Vagina (tissue), 2 donors: ENCODE data around the gene TRA2A. TPM values are rescaled to one million over a fixed set of nuclear protein-coding genes. Genes with fewer than 3 reads are reported as not detected.

ENCODE experiments used
- DNase-seq, 2 donors: peaks; one replicate each; pipeline ENCODE4 v3.0.0-alpha.2; 2017; ENCODE audit errors: extremely low spot score in 2 of 2
- H3K27ac ChIP-seq: fragments of 200-600 bp; sonication (generic); one replicate; pipeline ENCODE4 v1.5.1; 2019
- H3K27me3 ChIP-seq: fragments of 200-600 bp; sonication (generic); one replicate; pipeline ENCODE4 v1.5.1; 2019
- H3K36me3 ChIP-seq, 2 donors: fragments of 200-600 bp; sonication (generic); one replicate each; pipeline ENCODE4 v1.5.1; 2017 to 2019
- H3K4me1 ChIP-seq: fragments of 200-600 bp; sonication (generic); one replicate; pipeline ENCODE4 v1.5.1; 2019
- H3K4me3 ChIP-seq, 2 donors: fragments of 200-600 bp; sonication (generic); 1 replicate in 1 of 2; 2 replicates in 1 of 2; pipeline ENCODE4 v1.5.1; 2016 to 2019
- H3K9me3 ChIP-seq: fragments of 200-600 bp; sonication (generic); one replicate; pipeline ENCODE4 v1.5.1; 2019
- CTCF ChIP-seq, 3 experiments: fragments of 450-650 bp in 2 of 3; fragments of 200-600 bp in 1 of 3; sonication (generic) in 1 of 3; IDR thresholded peaks; one replicate each; pipeline ENCODE4 v1.5.1; 2017 to 2019; ENCODE audit warnings: antibody characterized with exemption in 3 of 3, mild to moderate bottlenecking in 2 of 3, moderate library complexity in 2 of 3
- POLR2A ChIP-seq, 2 donors: fragments of 450-650 bp; IDR thresholded peaks; one replicate each; pipeline ENCODE4 v1.6.1; 2017; ENCODE audit warnings: antibody characterized with exemption in 2 of 2, mild to moderate bottlenecking in 2 of 2, moderate library complexity in 2 of 2
- POLR2AphosphoS5 ChIP-seq, 2 donors: sonication (generic); formaldehyde crosslinking; IDR thresholded peaks; one replicate each; pipeline ENCODE4 v1.9.0; 2017; ENCODE audit warnings: antibody characterized with exemption in 2 of 2, mild to moderate bottlenecking in 2 of 2, low read depth in 1 of 2; ENCODE audit not compliant: insufficient read depth in 1 of 2
- intact Hi-C: fragments of 100-400 bp; cut with DNase I; formaldehyde crosslinking; loops from one replicate; pipeline ENCODE4 v1.15.1; 2023
- total RNA-seq: library from RNA; depleted of rRNA; stranded (reverse); fragments of >200 nt; gene quantifications from one replicate; pipeline ENCODE4 v1.2.3, GENCODE V29; 2016

TRA2A gene
- total RNA-seq, 1 donor from 2014 or later, result 71.7 TPM

GRCh38 chr7:23487670-23488069 lies 44.1 kb downstream of the TRA2A start:
- H3K9me3 ChIP-seq, result no peaks in the 10 kb centered on the region
- no peaks in the 10 kb centered on the region for H3K27me3 ChIP-seq
- H3K27ac ChIP-seq, result no peak overlapping the region
- no peaks in the 10 kb centered on the region for H3K36me3 ChIP-seq
- H3K4me1 ChIP-seq, result peaks cover 10% of the 10 kb centered on the region
- DNase-seq, result no peak
- no peak overlapping the region for H3K4me3 ChIP-seq
- TF ChIP-seq POLR2A (IDR thresholded peaks at IDR 0.05) (no peak), CTCF (IDR thresholded peaks at IDR 0.05) (no peak), POLR2AphosphoS5 (IDR thresholded peaks at IDR 0.05; ENCODE audit: insufficient read depth in 1 of 2, low read depth in 1 of 2) (no peak)
- intact Hi-C loops, result no loop called here

- DNase-seq, result no peak
- Histone ChIP-seq H3K9me3 (no peaks in the 10 kb centered on the region), H3K4me3 (no peak overlapping the region), H3K36me3 (no peaks in the 10 kb centered on the region), H3K27me3 (no peaks in the 10 kb centered on the region), H3K27ac (no peak overlapping the region), H3K4me1 (peaks cover 5% of the 10 kb centered on the region)
- intact Hi-C loops, result no loop called here
- TF ChIP-seq POLR2AphosphoS5 (IDR thresholded peaks at IDR 0.05; ENCODE audit: insufficient read depth in 1 of 2, low read depth in 1 of 2), result no peak
- TF ChIP-seq POLR2A (IDR thresholded peaks at IDR 0.05), result no peak
- TF ChIP-seq CTCF (IDR thresholded peaks at IDR 0.05), result no peak
Measured at GRCh38 chr7:23486002-23486773, 45.6 kb downstream of the TRA2A start.

- intact Hi-C loops, result no loop called here
- Histone ChIP-seq H3K4me3 (no peak overlapping the region), H3K9me3 (no peaks in the 10 kb centered on the region), H3K27me3 (peaks cover 9% of the 10 kb centered on the region), H3K4me1 (no peaks in the 10 kb centered on the region), H3K27ac (no peak overlapping the region), H3K36me3 (no peaks in the 10 kb centered on the region)
- TF ChIP-seq CTCF (IDR thresholded peaks at IDR 0.05) (no peak), POLR2AphosphoS5 (IDR thresholded peaks at IDR 0.05; ENCODE audit: insufficient read depth in 1 of 2, low read depth in 1 of 2) (no peak), POLR2A (IDR thresholded peaks at IDR 0.05) (no peak)
- no peak for DNase-seq
Measured at GRCh38 chr7:23482686-23483085, 49.1 kb downstream of the TRA2A start.

GRCh38 chr7:23477962-23478866 lies 53.6 kb downstream of the TRA2A start:
- Histone ChIP-seq H3K4me3 (no peak overlapping the region), H3K36me3 (no peaks in the 10 kb centered on the region), H3K27ac (no peak overlapping the region), H3K27me3 (peaks cover 29% of the 10 kb centered on the region), H3K9me3 (no peaks in the 10 kb centered on the region), H3K4me1 (peaks cover 12% of the 10 kb centered on the region)
- intact Hi-C loops, result no loop called here
- TF ChIP-seq CTCF (IDR thresholded peaks at IDR 0.05) (no peak), POLR2A (IDR thresholded peaks at IDR 0.05) (no peak), POLR2AphosphoS5 (IDR thresholded peaks at IDR 0.05; ENCODE audit: insufficient read depth in 1 of 2, low read depth in 1 of 2) (no peak)
- DNase-seq, result no peak
